22Rv1 (cell line): ENCODE data around the gene CARD16.

Source experiments
- CTCF ChIP-seq: fragments of 450-650 bp; IDR thresholded peaks from 2 replicates; pipeline ENCODE4 v1.5.1; 2017; ENCODE audit warnings: mild to moderate bottlenecking
- ZFX ChIP-seq: fragments of 450-650 bp; IDR thresholded peaks from 2 replicates; pipeline ENCODE4 v1.6.1; 2017; ENCODE audit warnings: antibody characterized with exemption, borderline replicate concordance

- no peak for TF ChIP-seq CTCF
- no peak for TF ChIP-seq ZFX
These were observed 1.9 kb upstream of the CARD16 start for GRCh38 chr11:105046898-105047579.
